SK-MEL-5 (cell line): ENCODE measurements around the gene TPPP. TPM values are rescaled to one million over a fixed set of nuclear protein-coding genes. Genes with fewer than 3 reads are reported as not detected.

Experiments
- DNase-seq: peaks from one replicate; pipeline ENCODE4 v3.0.0-alpha.2; 2016; ENCODE audit warnings: low read depth, low spot score
- in situ Hi-C: cut with HindIII; loops from 2 replicates; pipeline ENCODE4 v1.10.0; 2016; ENCODE audit warnings: low sequenced_read_pairs, high pct_unique_total_duplicates, low pct_unique_long_range_greater_than_20kb
- total RNA-seq: library from RNA; depleted of rRNA; stranded (reverse); fragments of >200 nt; shearing (Covaris generic); gene quantifications from 2 replicates; pipeline ENCODE4 v1.2.3, GENCODE V29; 2014

The TPPP gene
- total RNA-seq, 1 experiment from 2014 or later, result 5.1 TPM

- in situ Hi-C loops, result no loop called here
- no peak for DNase-seq
Measured at GRCh38 chr5:660491-661030, 32.6 kb downstream of the TPPP start.

GRCh38 chr5:659496-660263 is 33.5 kb downstream of the TPPP start:
- no peak for DNase-seq
- in situ Hi-C loops, result no loop called here

- in situ Hi-C loops, result no loop called here
- DNase-seq, result no peak
Measured at GRCh38 chr5:658103-658502, 35.0 kb downstream of the TPPP start.

- in situ Hi-C loops, result no loop called here
Measured at GRCh38 chr5:657570-657969, 35.6 kb downstream of the TPPP start.

GRCh38 chr5:655406-655805 is 37.7 kb downstream of the TPPP start:
- DNase-seq, result no peak
- in situ Hi-C loops, result no loop called here

More at GRCh38 chr5:657570-657969, 35.6 kb downstream of the TPPP start:
- no peak for DNase-seq

GRCh38 chr5:654071-654778 is 38.9 kb downstream of the TPPP start:
- in situ Hi-C loops, result no loop called here
- DNase-seq, result no peak

GRCh38 chr5:652773-653350 is 40.3 kb downstream of the TPPP start:
- in situ Hi-C loops, result no loop called here

GRCh38 chr5:652023-652515 is 41.1 kb downstream of the TPPP start:
- in situ Hi-C loops, result no loop called here
- no peak for DNase-seq

More at GRCh38 chr5:652773-653350, 40.3 kb downstream of the TPPP start:
- DNase-seq, result no peak

GRCh38 chr5:651296-652022 is 41.7 kb downstream of the TPPP start:
- in situ Hi-C loops, result no loop called here
- no peak for DNase-seq

- in situ Hi-C loops, result no loop called here
- no peak for DNase-seq
Measured at GRCh38 chr5:647727-648126, 45.4 kb downstream of the TPPP start.

- DNase-seq, result no peak
Measured at GRCh38 chr5:647311-647710, 45.8 kb downstream of the TPPP start.

GRCh38 chr5:646396-647201 is 46.6 kb downstream of the TPPP start:
- DNase-seq, result no peak
- in situ Hi-C loops, result no loop called here

More at GRCh38 chr5:647311-647710, 45.8 kb downstream of the TPPP start:
- in situ Hi-C loops, result no loop called here

GRCh38 chr5:645421-645820 is 47.7 kb downstream of the TPPP start:
- DNase-seq, result no peak
- in situ Hi-C loops, result no loop called here

GRCh38 chr5:644971-645370 is 48.2 kb downstream of the TPPP start:
- DNase-seq, result no peak
- in situ Hi-C loops, result no loop called here

GRCh38 chr5:644509-644908 is 48.6 kb downstream of the TPPP start:
- DNase-seq, result no peak
- in situ Hi-C loops, result no loop called here

- DNase-seq, result peak; percentile 38
Measured at GRCh38 chr5:643811-644271, 49.3 kb downstream of the TPPP start.

GRCh38 chr5:643351-643801 is 49.8 kb downstream of the TPPP start:
- in situ Hi-C loops, result no loop called here
- no peak for DNase-seq

More at GRCh38 chr5:643811-644271, 49.3 kb downstream of the TPPP start:
- in situ Hi-C loops, result no loop called here
